ENCODE data around the gene TBC1D10A. TPM values are rescaled to one million over a fixed set of nuclear protein-coding genes. Genes with fewer than 3 reads are reported as not detected.

TBC1D10A gene
- total RNA-seq, 1 donor from 2014 or later, result 51.8 TPM

GRCh38 chr22:30288419-30289140, 38.2 kb downstream of the TBC1D10A start:
- intact Hi-C loops (cut with micrococcal nuclease), result loop anchor here (1.0 to 5.0 kb wide), 8 partner anchors 17 to 685 kb away; partner anchors contain the start of genes LIF, NF2 and SF3A1

GRCh38 chr22:30287648-30288418, 38.9 kb downstream of the TBC1D10A start:
- intact Hi-C loops (cut with micrococcal nuclease), result loop anchor here (1.0 to 5.0 kb wide), 10 partner anchors 21 to 663 kb away; partner anchors contain the start of genes ASCC2, LIF and RNF215

- intact Hi-C loops (cut with micrococcal nuclease), result loop anchor here (1.0 to 5.0 kb wide), 10 partner anchors 20 to 662 kb away; partner anchors contain the start of genes ASCC2, LIF and RNF215
Measured at GRCh38 chr22:30286813-30287647, 39.7 kb downstream of the TBC1D10A start.

GRCh38 chr22:30286331-30286730, 40.4 kb downstream of the TBC1D10A start:
- intact Hi-C loops (cut with micrococcal nuclease), result loop anchor here (1.0 to 5.0 kb wide), 4 partner anchors 30 to 448 kb away; partner anchors contain the start of genes ASCC2 and LIF

GRCh38 chr22:30285846-30286200, 40.9 kb downstream of the TBC1D10A start:
- intact Hi-C loops (cut with micrococcal nuclease), result loop anchor here (1.0 to 5.0 kb wide), 4 partner anchors 30 to 447 kb away; partner anchors contain the start of genes ASCC2 and LIF

GRCh38 chr22:30285176-30285845, 41.4 kb downstream of the TBC1D10A start:
- intact Hi-C loops (cut with micrococcal nuclease), result loop anchor here (5.0 kb wide), 2 partner anchors 38 to 157 kb away; partner anchors contain the start of gene LIF

GRCh38 chr22:30284666-30285065, 42.1 kb downstream of the TBC1D10A start:
- intact Hi-C loops (cut with micrococcal nuclease), result loop anchor here (5.0 kb wide), 2 partner anchors 37 to 158 kb away; partner anchors contain the start of gene LIF

GRCh38 chr22:30284172-30284571, 42.6 kb downstream of the TBC1D10A start:
- intact Hi-C loops (cut with micrococcal nuclease), result no loop called here

GRCh38 chr22:30283342-30283741, 43.4 kb downstream of the TBC1D10A start:
- intact Hi-C loops (cut with micrococcal nuclease), result no loop called here

GRCh38 chr22:30282616-30283046, 44.1 kb downstream of the TBC1D10A start:
- intact Hi-C loops (cut with micrococcal nuclease), result no loop called here

GRCh38 chr22:30280505-30280904, 46.2 kb downstream of the TBC1D10A start:
- intact Hi-C loops (cut with micrococcal nuclease), result no loop called here

GRCh38 chr22:30279932-30280331, 46.8 kb downstream of the TBC1D10A start:
- intact Hi-C loops (cut with micrococcal nuclease), result no loop called here

- intact Hi-C loops (cut with micrococcal nuclease), result no loop called here
Measured at GRCh38 chr22:30279046-30279788, 47.5 kb downstream of the TBC1D10A start.

- intact Hi-C loops (cut with micrococcal nuclease), result no loop called here
Measured at GRCh38 chr22:30277547-30278344, 49.0 kb downstream of the TBC1D10A start.

GRCh38 chr22:30276039-30276438, 50.7 kb downstream of the TBC1D10A start:
- intact Hi-C loops (cut with micrococcal nuclease), result no loop called here

GRCh38 chr22:30275625-30276024, 51.1 kb downstream of the TBC1D10A start:
- intact Hi-C loops (cut with micrococcal nuclease), result no loop called here

GRCh38 chr22:30274437-30274812, 52.3 kb downstream of the TBC1D10A start:
- intact Hi-C loops (cut with micrococcal nuclease), result no loop called here

- intact Hi-C loops (cut with micrococcal nuclease), result no loop called here
Measured at GRCh38 chr22:30273711-30274436, 52.9 kb downstream of the TBC1D10A start.
